ENCODE data around the gene SPAG5.

SPAG5 gene

GRCh38 chr17:28545141-28545503 lies 53.7 kb downstream of the SPAG5 start:
- no peak for TF ChIP-seq CTCF (IDR thresholded peaks at IDR 0.05; ENCODE audit: control extremely low read depth, extremely low read depth, low read depth, missing control alignments)
- CTCF ChIA-PET: interaction anchor here (1.2 to 5.1 kb wide), 2 partner anchors 9 to 49 kb away, joined by 3 to 48 read pairs; no protein-coding TSS in a partner anchor
- DNase-seq (ENCODE audit: extremely low spot score): no peak
- POLR2A ChIA-PET: no interaction called here

- CTCF ChIA-PET: interaction anchor here (1.2 to 15.2 kb wide), 2 partner anchors 9 to 47 kb away, joined by 3 to 260 read pairs; no protein-coding TSS in a partner anchor
- DNase-seq (ENCODE audit: extremely low spot score): no peak
- POLR2A ChIA-PET: no interaction called here
These were observed 54.3 kb downstream of the SPAG5 start for GRCh38 chr17:28544402-28545140.

GRCh38 chr17:28541439-28541838 lies 57.4 kb downstream of the SPAG5 start:
- ChIA-PET CTCF (interaction anchor here (0.8 to 15.2 kb wide), 10 partner anchors 8 to 61 kb away, joined by 3 to 260 read pairs (median 10); partner anchors contain the start of gene ALDOC), POLR2A (interaction anchor here (0.7 kb wide), 1 partner anchor 20 kb away, joined by 3 read pairs; no protein-coding TSS in a partner anchor)
- no peak for TF ChIP-seq CTCF (IDR thresholded peaks at IDR 0.05; ENCODE audit: control extremely low read depth, extremely low read depth, low read depth, missing control alignments)
- DNase-seq (ENCODE audit: extremely low spot score): no peak

More at GRCh38 chr17:28544402-28545140, 54.3 kb downstream of the SPAG5 start:
- TF ChIP-seq CTCF (IDR thresholded peaks at IDR 0.05; ENCODE audit: control extremely low read depth, extremely low read depth, low read depth, missing control alignments): no peak

GRCh38 chr17:28540231-28540630 lies 58.6 kb downstream of the SPAG5 start:
- POLR2A ChIA-PET: no interaction called here
- TF ChIP-seq CTCF (IDR thresholded peaks at IDR 0.05; ENCODE audit: control extremely low read depth, extremely low read depth, low read depth, missing control alignments): no peak
- no peak for DNase-seq (ENCODE audit: extremely low spot score)
- CTCF ChIA-PET: interaction anchor here (0.6 to 15.2 kb wide), 15 partner anchors 9 to 124 kb away, joined by 3 to 260 read pairs (median 7); partner anchors contain the start of gene ALDOC

- no peak for TF ChIP-seq CTCF (IDR thresholded peaks at IDR 0.05; ENCODE audit: control extremely low read depth, extremely low read depth, low read depth, missing control alignments)
- no peak for DNase-seq (ENCODE audit: extremely low spot score)
- ChIA-PET POLR2A (no interaction called here), CTCF (interaction anchor here (1.1 to 15.2 kb wide), 5 partner anchors 10 to 884 kb away, joined by 3 to 260 read pairs (median 6); partner anchors contain the start of gene FOXN1)
These were observed 60.4 kb downstream of the SPAG5 start for GRCh38 chr17:28538296-28538895.

GRCh38 chr17:28537219-28537610 lies 61.6 kb downstream of the SPAG5 start:
- DNase-seq (ENCODE audit: extremely low spot score): no peak
- no peak for TF ChIP-seq CTCF (IDR thresholded peaks at IDR 0.05; ENCODE audit: control extremely low read depth, extremely low read depth, low read depth, missing control alignments)
- ChIA-PET CTCF (interaction anchor here (1.1 to 15.2 kb wide), 6 partner anchors 9 to 883 kb away, joined by 3 to 260 read pairs (median 5); partner anchors contain the start of gene FOXN1), POLR2A (no interaction called here)

All from GM10248 (cell line).